ENCODE data around the gene SUSD2. TPM values are rescaled to one million over a fixed set of nuclear protein-coding genes. Genes with fewer than 3 reads are reported as not detected.

The SUSD2 gene
- total and polyA plus RNA-seq, 2 of the 8 experiments (the other 6 are each of a cell fraction or from before 2014, with no cell fraction given): 2.0 to 4.8 TPM

DNA sequence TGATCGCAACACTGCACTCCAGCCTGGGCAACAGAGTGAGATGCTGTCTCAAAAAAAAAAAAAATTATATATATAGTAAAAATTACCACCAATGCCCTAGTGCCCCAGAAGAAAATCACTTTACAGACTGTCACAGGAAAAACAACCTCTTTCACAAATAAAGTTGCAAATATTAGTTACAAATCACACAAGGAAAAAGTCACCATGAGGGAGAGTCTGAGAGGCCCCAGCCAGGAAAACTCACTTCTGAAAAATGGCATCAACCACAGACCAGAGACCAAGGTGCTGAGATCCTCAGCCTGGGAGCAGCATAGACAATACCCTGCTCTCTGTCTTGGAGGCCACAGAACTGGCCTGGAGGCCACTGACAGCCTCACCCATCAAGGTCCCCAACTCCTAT, 43.2 kb downstream of the SUSD2 start:
- Histone ChIP-seq H2BK120ac (replicated peaks; ENCODE audit: low read depth, low read length) (no peak overlapping the region), H3K23me2 (ENCODE audit: low read depth, low read length) (no peaks in the 10 kb centered on the region), H3K9me3 (ENCODE audit: insufficient read depth in 2 of 2, low read depth in 1 of 2, low read length in 1 of 2) (no peaks in the 10 kb centered on the region), H3K79me2 (ENCODE audit: control insufficient read depth in 1 of 2, insufficient read depth in 2 of 2, low read length in 2 of 2) (no peaks in the 10 kb centered on the region), H3K18ac (ENCODE audit: extremely low read depth, low read length) (no peak overlapping the region), H3K36me3 (ENCODE audit: control insufficient read depth in 2 of 4, insufficient read depth in 4 of 4, low read length in 3 of 4) (no peaks in the 10 kb centered on the region), H4K91ac (replicated peaks; ENCODE audit: insufficient read length, low read length) (no peak overlapping the region), H3K4me3 (ENCODE audit: extremely low read depth in 1 of 4, insufficient read depth in 2 of 4, low read depth in 3 of 4, low read length in 4 of 4) (no peak overlapping the region), H3K23ac (ENCODE audit: insufficient read length) (no peak overlapping the region), H3K4me2 (ENCODE audit: insufficient read depth in 1 of 2, low read depth in 2 of 2, low read length in 2 of 2) (no peak overlapping the region), H4K5ac (ENCODE audit: insufficient read length, low read depth, low read length) (no peak overlapping the region), H2AK5ac (ENCODE audit: low read depth, low read length) (no peak overlapping the region), H2BK5ac (ENCODE audit: low read depth, low read length) (no peak overlapping the region), H3K27ac (ENCODE audit: low read depth, low read length) (no peak overlapping the region), H4K20me1 (replicated peaks in 1 of 2; ENCODE audit: control insufficient read depth in 1 of 2, insufficient read depth in 2 of 2, low read length in 2 of 2) (no peaks in the 10 kb centered on the region), H3K27me3 (replicated peaks in 1 of 4; ENCODE audit: control insufficient read depth in 3 of 4, extremely low read depth in 1 of 4, insufficient read depth in 3 of 4, low read length in 3 of 4) (no peaks in the 10 kb centered on the region), H3K56ac (replicated peaks; ENCODE audit: insufficient read length, low read depth, low read length) (no peak overlapping the region), H2AFZ (ENCODE audit: low read length) (no peak overlapping the region), H2BK12ac (ENCODE audit: low read depth, low read length) (no peak overlapping the region), H3K14ac (ENCODE audit: insufficient read length) (no peak overlapping the region), H3K9ac (replicated peaks in 1 of 4; ENCODE audit: extremely low read depth in 1 of 4, low read depth in 3 of 4, low read length in 3 of 4) (no peak overlapping the region), H3K4me1 (replicated peaks in 1 of 4; ENCODE audit: control insufficient read depth in 3 of 4, insufficient read depth in 4 of 4, low read length in 3 of 4) (no peaks in the 10 kb centered on the region), H2BK15ac (ENCODE audit: low read length) (no peak overlapping the region), H4K8ac (ENCODE audit: extremely low read depth, insufficient read depth, low read length) (no peak overlapping the region), H2BK20ac (ENCODE audit: low read length) (no peak overlapping the region), H3K79me1 (ENCODE audit: low read depth, low read length) (no peaks in the 10 kb centered on the region), H3K4ac (replicated peaks; ENCODE audit: insufficient read length, low read depth, low read length) (no peak overlapping the region)
- WGBS, 2 experiments (ENCODE audit: extremely low coverage in 1 of 2, insufficient coverage in 1 of 2, insufficient read length in 1 of 2, insufficient replicate concordance in 2 of 2, low coverage in 1 of 2, low lambda C conversion rate in 2 of 2, missing lambda C conversion rate in 1 of 2): 89% methylated on average over 1 of the region's 1 CpG; no CpG with 5 or more reads in 1 of the 2 experiments
- POLR2A ChIA-PET (ENCODE audit: partially characterized antibody): no interaction called here
- DNase-seq (ENCODE audit: low read depth in 1 of 2, low spot score in 2 of 2) (no peak), FAIRE-seq (no peak)
- CTCF ChIA-PET (ENCODE audit: partially characterized antibody): interaction anchor here (0.7 to 3.8 kb wide), 7 partner anchors 10 to 50 kb away, joined by 3 to 16 read pairs (median 3); no protein-coding TSS in a partner anchor
- TF ChIP-seq, protein P1, sequence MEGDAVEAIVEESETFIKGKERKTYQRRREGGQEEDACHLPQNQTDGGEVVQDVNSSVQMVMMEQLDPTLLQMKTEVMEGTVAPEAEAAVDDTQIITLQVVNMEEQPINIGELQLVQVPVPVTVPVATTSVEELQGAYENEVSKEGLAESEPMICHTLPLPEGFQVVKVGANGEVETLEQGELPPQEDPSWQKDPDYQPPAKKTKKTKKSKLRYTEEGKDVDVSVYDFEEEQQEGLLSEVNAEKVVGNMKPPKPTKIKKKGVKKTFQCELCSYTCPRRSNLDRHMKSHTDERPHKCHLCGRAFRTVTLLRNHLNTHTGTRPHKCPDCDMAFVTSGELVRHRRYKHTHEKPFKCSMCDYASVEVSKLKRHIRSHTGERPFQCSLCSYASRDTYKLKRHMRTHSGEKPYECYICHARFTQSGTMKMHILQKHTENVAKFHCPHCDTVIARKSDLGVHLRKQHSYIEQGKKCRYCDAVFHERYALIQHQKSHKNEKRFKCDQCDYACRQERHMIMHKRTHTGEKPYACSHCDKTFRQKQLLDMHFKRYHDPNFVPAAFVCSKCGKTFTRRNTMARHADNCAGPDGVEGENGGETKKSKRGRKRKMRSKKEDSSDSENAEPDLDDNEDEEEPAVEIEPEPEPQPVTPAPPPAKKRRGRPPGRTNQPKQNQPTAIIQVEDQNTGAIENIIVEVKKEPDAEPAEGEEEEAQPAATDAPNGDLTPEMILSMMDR (IDR thresholded peaks at IDR 0.05; ENCODE audit: control extremely low read depth in 1 of 3, insufficient read depth in 1 of 3, low read depth in 1 of 3, low read length in 3 of 3): no peak
- TF ChIP-seq SIN3A (conservative IDR thresholded peaks at IDR 0.05 in 1 of 2, IDR thresholded peaks at IDR 0.05 in 1 of 2; ENCODE audit: low read depth in 1 of 2, low read length in 2 of 2) (no peak), KDM4A (IDR thresholded peaks at IDR 0.05; ENCODE audit: low read depth, low read length, severe bottlenecking) (no peak), YY1 (IDR thresholded peaks at IDR 0.05; ENCODE audit: low read depth, low read length) (no peak), ZNF274 (IDR thresholded peaks at IDR 0.05; ENCODE audit: borderline replicate concordance, extremely low read depth, low read length) (no peak), EGR1 (IDR thresholded peaks at IDR 0.05; ENCODE audit: borderline replicate concordance, low read depth, low read length) (no peak), RBBP5 (IDR thresholded peaks at IDR 0.05; ENCODE audit: borderline replicate concordance, low read depth, low read length) (no peak), BACH1 (IDR thresholded peaks at IDR 0.05; ENCODE audit: low read length) (no peak)
- TF ChIP-seq, protein P2, sequence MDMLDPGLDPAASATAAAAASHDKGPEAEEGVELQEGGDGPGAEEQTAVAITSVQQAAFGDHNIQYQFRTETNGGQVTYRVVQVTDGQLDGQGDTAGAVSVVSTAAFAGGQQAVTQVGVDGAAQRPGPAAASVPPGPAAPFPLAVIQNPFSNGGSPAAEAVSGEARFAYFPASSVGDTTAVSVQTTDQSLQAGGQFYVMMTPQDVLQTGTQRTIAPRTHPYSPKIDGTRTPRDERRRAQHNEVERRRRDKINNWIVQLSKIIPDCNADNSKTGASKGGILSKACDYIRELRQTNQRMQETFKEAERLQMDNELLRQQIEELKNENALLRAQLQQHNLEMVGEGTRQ (IDR thresholded peaks at IDR 0.05; ENCODE audit: low read length): no peak
- TF ChIP-seq, protein P3, sequence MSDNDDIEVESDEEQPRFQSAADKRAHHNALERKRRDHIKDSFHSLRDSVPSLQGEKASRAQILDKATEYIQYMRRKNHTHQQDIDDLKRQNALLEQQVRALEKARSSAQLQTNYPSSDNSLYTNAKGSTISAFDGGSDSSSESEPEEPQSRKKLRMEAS (IDR thresholded peaks at IDR 0.05): no peak
